GM23338 (cell line): ENCODE data around the gene FGD4. TPM values are rescaled to one million over a fixed set of nuclear protein-coding genes. Genes with fewer than 3 reads are reported as not detected.

Experiments
- ATAC-seq: fragments of 200-7000 bp; cut with Tn5 transposase; 3 replicates; pipeline ENCODE4 v1.9.1; 2020
- DNase-seq: peaks from one replicate; pipeline ENCODE4 v3.0.0-alpha.2; 2015; ENCODE audit warnings: low spot score
- H2AFZ ChIP-seq: fragments of 200-600 bp; sonication (generic); 2 replicates; pipeline ENCODE4 v1.8.0; 2016; ENCODE audit warnings: antibody characterized with exemption, mild to moderate bottlenecking, moderate library complexity
- H3F3A ChIP-seq: fragments of 200-600 bp; sonication (generic); replicated peaks from 2 replicates; pipeline ENCODE4 v1.8.0; 2017; ENCODE audit warnings: antibody characterized with exemption, mixed run types, low read depth
- H3K27ac ChIP-seq: fragments of 200-600 bp; sonication (generic); 2 replicates; pipeline ENCODE4 v1.6.1; 2016; ENCODE audit warnings: low read depth
- H3K27me3 ChIP-seq: fragments of 200-600 bp; sonication (generic); 2 replicates; pipeline ENCODE4 v1.8.0; 2016; ENCODE audit warnings: mild to moderate bottlenecking, mixed run types, moderate library complexity; ENCODE audit not compliant: insufficient read depth
- H3K36me3 ChIP-seq: fragments of 200-600 bp; sonication (generic); 2 replicates; pipeline ENCODE4 v1.8.0; 2016; ENCODE audit warnings: mild to moderate bottlenecking; ENCODE audit not compliant: insufficient read depth
- H3K4me1 ChIP-seq: fragments of 200-600 bp; sonication (generic); 2 replicates; pipeline ENCODE4 v1.8.0; 2016; ENCODE audit warnings: mild to moderate bottlenecking, moderate library complexity; ENCODE audit not compliant: insufficient read depth
- H3K4me2 ChIP-seq: fragments of 200-600 bp; sonication (generic); 2 replicates; pipeline ENCODE4 v1.7.1; 2017; ENCODE audit warnings: mixed run types
- H3K4me3 ChIP-seq: fragments of 200-600 bp; sonication (generic); 2 replicates; pipeline ENCODE4 v1.6.1; 2016; ENCODE audit warnings: mixed run types
- H3K79me2 ChIP-seq: fragments of 200-600 bp; sonication (generic); replicated peaks from 2 replicates; pipeline ENCODE4 v1.8.0; 2017; ENCODE audit warnings: mild to moderate bottlenecking; ENCODE audit not compliant: insufficient read depth
- H3K9me2 ChIP-seq: fragments of 200-600 bp; sonication (generic); 2 replicates; pipeline ENCODE4 v1.8.0; 2017; ENCODE audit not compliant: insufficient read depth
- H4K20me1 ChIP-seq: fragments of 200-600 bp; sonication (generic); replicated peaks from 2 replicates; pipeline ENCODE4 v1.8.0; 2017; ENCODE audit warnings: mild to moderate bottlenecking; ENCODE audit not compliant: insufficient read depth
- H3K27ac Mint-ChIP-seq: 2 replicates; pipeline ENCODE4 v1.8.0; 2020; ENCODE audit warnings: inconsistent platforms, mild to moderate bottlenecking, moderate library complexity, mixed read lengths
- H3K27me3 Mint-ChIP-seq: 3 replicates; pipeline ENCODE4 v1.8.0; 2022; ENCODE audit warnings: low read depth, mild to moderate bottlenecking, moderate library complexity, mixed read lengths, inconsistent platforms; ENCODE audit not compliant: insufficient read depth, poor library complexity
- H3K36me3 Mint-ChIP-seq: 3 replicates; pipeline ENCODE4 v1.8.0; 2021; ENCODE audit warnings: low read depth, mild to moderate bottlenecking, inconsistent platforms, moderate library complexity, mixed read lengths
- H3K4me1 Mint-ChIP-seq: 3 replicates; pipeline ENCODE4 v1.8.0; 2020; ENCODE audit warnings: mild to moderate bottlenecking, inconsistent platforms, mixed read lengths
- H3K4me3 Mint-ChIP-seq: 3 replicates; pipeline ENCODE4 v1.8.0; 2021; ENCODE audit warnings: moderate library complexity, mild to moderate bottlenecking, inconsistent platforms, mixed read lengths
- H3K9me3 Mint-ChIP-seq: 3 replicates; pipeline ENCODE4 v1.8.0; 2020; ENCODE audit warnings: moderate library complexity, mild to moderate bottlenecking, inconsistent platforms, mixed read lengths
- CREB1 ChIP-seq: fragments of 250-450 bp; sonication (Bioruptor Pico); IDR thresholded peaks from 2 replicates; pipeline ENCODE4 v1.5.0; 2020; ENCODE audit warnings: low read depth, mild to moderate bottlenecking, moderate library complexity
- EZH2 ChIP-seq: fragments of 200-600 bp; sonication (generic); IDR thresholded peaks from one replicate; pipeline ENCODE4 v1.8.0; 2017; ENCODE audit warnings: antibody characterized with exemption, mild to moderate bottlenecking, low read depth; ENCODE audit not compliant: unreplicated experiment
- EZH2phosphoT487 ChIP-seq: fragments of 200-600 bp; sonication (generic); IDR thresholded peaks from one replicate; pipeline ENCODE4 v1.8.1; 2018; ENCODE audit warnings: antibody characterized with exemption; ENCODE audit not compliant: unreplicated experiment
- JUNB ChIP-seq: IDR thresholded peaks from one replicate; pipeline ENCODE4 v1.6.1; 2016; ENCODE audit warnings: antibody characterized with exemption; ENCODE audit not compliant: unreplicated experiment
- NANOG ChIP-seq: IDR thresholded peaks from 2 replicates; pipeline ENCODE4 v1.6.1; 2016; ENCODE audit warnings: antibody characterized with exemption, borderline replicate concordance
- POLR2AphosphoS5 ChIP-seq: IDR thresholded peaks from 2 replicates; pipeline ENCODE4 v1.6.1; 2016; ENCODE audit warnings: antibody characterized with exemption, low read depth
- STAT1 ChIP-seq: IDR thresholded peaks from one replicate; pipeline ENCODE4 v1.6.1; 2016; ENCODE audit warnings: antibody characterized with exemption; ENCODE audit not compliant: unreplicated experiment
- ZNF114 ChIP-seq: fragments of 250-450 bp; sonication (Bioruptor Pico); IDR thresholded peaks from 2 replicates; pipeline ENCODE4 v1.5.0; 2020; ENCODE audit warnings: mild to moderate bottlenecking, moderate library complexity
- ZNF331 ChIP-seq: fragments of 250-450 bp; sonication (Bioruptor Pico); IDR thresholded peaks from 2 replicates; pipeline ENCODE4 v1.5.0; 2020; ENCODE audit warnings: low read depth, mild to moderate bottlenecking, moderate library complexity
- polyA plus RNA-seq: library from polyadenylated mRNA; unstranded; fragments of >200 nt; fragmentation: Nextera tagmentation; extraction: Ambion mirVana; gene quantifications from 2 replicates; pipeline ENCODE4 v1.2.1, GENCODE V29; 2016
- total RNA-seq: library from RNA; depleted of rRNA; stranded (reverse); fragments of >200 nt; shearing (Covaris generic); gene quantifications from 2 replicates; pipeline ENCODE4 v1.2.3, GENCODE V29; 2014
- TF ChIP-seq, protein P1 (sequence below): IDR thresholded peaks from one replicate; pipeline ENCODE4 v1.6.1; 2018; ENCODE audit warnings: antibody characterized with exemption; ENCODE audit not compliant: unreplicated experiment
- TF ChIP-seq, protein P2 (sequence below), 2 experiments: fragments of 200-600 bp in 1 of 2; sonication (generic) in 1 of 2; conservative IDR thresholded peaks; 2 replicates each; pipeline versions ENCODE4 v1.5.1 to v1.6.1; 2016 to 2017; ENCODE audit warnings: antibody characterized with exemption in 2 of 2, low read depth in 2 of 2, mild to moderate bottlenecking in 2 of 2, moderate library complexity in 1 of 2
- TF ChIP-seq, protein P3 (sequence below): fragments of 250-450 bp; sonication (Bioruptor Pico); IDR thresholded peaks from 2 replicates; pipeline ENCODE4 v1.5.0; 2020; ENCODE audit warnings: mild to moderate bottlenecking, moderate library complexity
- TF ChIP-seq, protein P4 (sequence below): IDR thresholded peaks from 2 replicates; pipeline ENCODE4 v1.6.1; 2016; ENCODE audit warnings: antibody characterized with exemption

Gene FGD4
- total and polyA plus RNA-seq, 2 experiments from 2014 or later: 24.3 to 54.3 TPM

DNA sequence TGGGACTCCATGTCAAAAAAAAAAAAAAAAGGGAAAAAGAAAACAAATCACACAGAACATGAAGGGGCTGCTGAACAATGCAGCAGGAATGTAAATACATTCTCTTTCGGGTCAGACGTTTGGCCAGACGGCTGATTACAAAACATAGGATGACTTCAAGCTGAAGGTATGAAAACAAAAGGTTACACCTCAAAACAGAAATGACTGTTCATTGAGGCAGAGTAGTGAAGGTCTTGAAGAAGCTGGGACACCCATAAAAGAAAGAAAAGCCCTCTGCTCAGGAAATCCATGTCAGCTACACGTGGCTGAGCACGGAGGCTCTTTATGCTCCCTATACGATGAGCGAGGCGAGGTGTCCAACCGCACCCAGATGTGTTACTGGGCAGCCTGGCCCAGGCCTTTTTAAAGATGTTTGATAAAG is 37.7 kb downstream of the FGD4 start:
- Histone ChIP-seq H3K36me3 (no peaks in the 10 kb centered on the region), H4K20me1 (peaks cover 21% of the 10 kb centered on the region), H3F3A (no peaks in the 10 kb centered on the region; the same call in 1 of the 2 replicates), H3K27me3 (no peaks in the 10 kb centered on the region), H3K4me3 (no peak overlapping the region), H2AFZ (no peak overlapping the region), H3K79me2 (peaks cover 100% of the 10 kb centered on the region), H3K4me2 (no peak overlapping the region), H3K4me1 (peaks cover 47% of the 10 kb centered on the region), H3K9me2 (no peaks in the 10 kb centered on the region), H3K27ac (peak overlapping the region; percentile 57)
- peaks cover 58% of the 10 kb centered on the region for H3K4me1 Mint-ChIP-seq
- no peak overlapping the region for H3K4me3 Mint-ChIP-seq
- no peak for ATAC-seq
- no peak overlapping the region for H3K27ac Mint-ChIP-seq
- no peak for DNase-seq
- peaks cover 2% of the 10 kb centered on the region for H3K27me3 Mint-ChIP-seq
- H3K9me3 Mint-ChIP-seq: no peaks in the 10 kb centered on the region
- TF ChIP-seq JUNB: no peak
- no peak for TF ChIP-seq POLR2AphosphoS5
- TF ChIP-seq CREB1 (CRISPR knock-in tag): no peak
- no peak for TF ChIP-seq EZH2
- no peak for TF ChIP-seq NANOG
- TF ChIP-seq, protein P1, sequence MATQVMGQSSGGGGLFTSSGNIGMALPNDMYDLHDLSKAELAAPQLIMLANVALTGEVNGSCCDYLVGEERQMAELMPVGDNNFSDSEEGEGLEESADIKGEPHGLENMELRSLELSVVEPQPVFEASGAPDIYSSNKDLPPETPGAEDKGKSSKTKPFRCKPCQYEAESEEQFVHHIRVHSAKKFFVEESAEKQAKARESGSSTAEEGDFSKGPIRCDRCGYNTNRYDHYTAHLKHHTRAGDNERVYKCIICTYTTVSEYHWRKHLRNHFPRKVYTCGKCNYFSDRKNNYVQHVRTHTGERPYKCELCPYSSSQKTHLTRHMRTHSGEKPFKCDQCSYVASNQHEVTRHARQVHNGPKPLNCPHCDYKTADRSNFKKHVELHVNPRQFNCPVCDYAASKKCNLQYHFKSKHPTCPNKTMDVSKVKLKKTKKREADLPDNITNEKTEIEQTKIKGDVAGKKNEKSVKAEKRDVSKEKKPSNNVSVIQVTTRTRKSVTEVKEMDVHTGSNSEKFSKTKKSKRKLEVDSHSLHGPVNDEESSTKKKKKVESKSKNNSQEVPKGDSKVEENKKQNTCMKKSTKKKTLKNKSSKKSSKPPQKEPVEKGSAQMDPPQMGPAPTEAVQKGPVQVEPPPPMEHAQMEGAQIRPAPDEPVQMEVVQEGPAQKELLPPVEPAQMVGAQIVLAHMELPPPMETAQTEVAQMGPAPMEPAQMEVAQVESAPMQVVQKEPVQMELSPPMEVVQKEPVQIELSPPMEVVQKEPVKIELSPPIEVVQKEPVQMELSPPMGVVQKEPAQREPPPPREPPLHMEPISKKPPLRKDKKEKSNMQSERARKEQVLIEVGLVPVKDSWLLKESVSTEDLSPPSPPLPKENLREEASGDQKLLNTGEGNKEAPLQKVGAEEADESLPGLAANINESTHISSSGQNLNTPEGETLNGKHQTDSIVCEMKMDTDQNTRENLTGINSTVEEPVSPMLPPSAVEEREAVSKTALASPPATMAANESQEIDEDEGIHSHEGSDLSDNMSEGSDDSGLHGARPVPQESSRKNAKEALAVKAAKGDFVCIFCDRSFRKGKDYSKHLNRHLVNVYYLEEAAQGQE: no peak
- no peak for TF ChIP-seq STAT1
- no peak for TF ChIP-seq ZNF114 (CRISPR knock-in tag)
- TF ChIP-seq, protein P2, sequence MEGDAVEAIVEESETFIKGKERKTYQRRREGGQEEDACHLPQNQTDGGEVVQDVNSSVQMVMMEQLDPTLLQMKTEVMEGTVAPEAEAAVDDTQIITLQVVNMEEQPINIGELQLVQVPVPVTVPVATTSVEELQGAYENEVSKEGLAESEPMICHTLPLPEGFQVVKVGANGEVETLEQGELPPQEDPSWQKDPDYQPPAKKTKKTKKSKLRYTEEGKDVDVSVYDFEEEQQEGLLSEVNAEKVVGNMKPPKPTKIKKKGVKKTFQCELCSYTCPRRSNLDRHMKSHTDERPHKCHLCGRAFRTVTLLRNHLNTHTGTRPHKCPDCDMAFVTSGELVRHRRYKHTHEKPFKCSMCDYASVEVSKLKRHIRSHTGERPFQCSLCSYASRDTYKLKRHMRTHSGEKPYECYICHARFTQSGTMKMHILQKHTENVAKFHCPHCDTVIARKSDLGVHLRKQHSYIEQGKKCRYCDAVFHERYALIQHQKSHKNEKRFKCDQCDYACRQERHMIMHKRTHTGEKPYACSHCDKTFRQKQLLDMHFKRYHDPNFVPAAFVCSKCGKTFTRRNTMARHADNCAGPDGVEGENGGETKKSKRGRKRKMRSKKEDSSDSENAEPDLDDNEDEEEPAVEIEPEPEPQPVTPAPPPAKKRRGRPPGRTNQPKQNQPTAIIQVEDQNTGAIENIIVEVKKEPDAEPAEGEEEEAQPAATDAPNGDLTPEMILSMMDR (conservative IDR thresholded peaks at IDR 0.05; ENCODE audit: low read depth in 2 of 2): no peak
- TF ChIP-seq EZH2phosphoT487: no peak
- TF ChIP-seq, protein P3, sequence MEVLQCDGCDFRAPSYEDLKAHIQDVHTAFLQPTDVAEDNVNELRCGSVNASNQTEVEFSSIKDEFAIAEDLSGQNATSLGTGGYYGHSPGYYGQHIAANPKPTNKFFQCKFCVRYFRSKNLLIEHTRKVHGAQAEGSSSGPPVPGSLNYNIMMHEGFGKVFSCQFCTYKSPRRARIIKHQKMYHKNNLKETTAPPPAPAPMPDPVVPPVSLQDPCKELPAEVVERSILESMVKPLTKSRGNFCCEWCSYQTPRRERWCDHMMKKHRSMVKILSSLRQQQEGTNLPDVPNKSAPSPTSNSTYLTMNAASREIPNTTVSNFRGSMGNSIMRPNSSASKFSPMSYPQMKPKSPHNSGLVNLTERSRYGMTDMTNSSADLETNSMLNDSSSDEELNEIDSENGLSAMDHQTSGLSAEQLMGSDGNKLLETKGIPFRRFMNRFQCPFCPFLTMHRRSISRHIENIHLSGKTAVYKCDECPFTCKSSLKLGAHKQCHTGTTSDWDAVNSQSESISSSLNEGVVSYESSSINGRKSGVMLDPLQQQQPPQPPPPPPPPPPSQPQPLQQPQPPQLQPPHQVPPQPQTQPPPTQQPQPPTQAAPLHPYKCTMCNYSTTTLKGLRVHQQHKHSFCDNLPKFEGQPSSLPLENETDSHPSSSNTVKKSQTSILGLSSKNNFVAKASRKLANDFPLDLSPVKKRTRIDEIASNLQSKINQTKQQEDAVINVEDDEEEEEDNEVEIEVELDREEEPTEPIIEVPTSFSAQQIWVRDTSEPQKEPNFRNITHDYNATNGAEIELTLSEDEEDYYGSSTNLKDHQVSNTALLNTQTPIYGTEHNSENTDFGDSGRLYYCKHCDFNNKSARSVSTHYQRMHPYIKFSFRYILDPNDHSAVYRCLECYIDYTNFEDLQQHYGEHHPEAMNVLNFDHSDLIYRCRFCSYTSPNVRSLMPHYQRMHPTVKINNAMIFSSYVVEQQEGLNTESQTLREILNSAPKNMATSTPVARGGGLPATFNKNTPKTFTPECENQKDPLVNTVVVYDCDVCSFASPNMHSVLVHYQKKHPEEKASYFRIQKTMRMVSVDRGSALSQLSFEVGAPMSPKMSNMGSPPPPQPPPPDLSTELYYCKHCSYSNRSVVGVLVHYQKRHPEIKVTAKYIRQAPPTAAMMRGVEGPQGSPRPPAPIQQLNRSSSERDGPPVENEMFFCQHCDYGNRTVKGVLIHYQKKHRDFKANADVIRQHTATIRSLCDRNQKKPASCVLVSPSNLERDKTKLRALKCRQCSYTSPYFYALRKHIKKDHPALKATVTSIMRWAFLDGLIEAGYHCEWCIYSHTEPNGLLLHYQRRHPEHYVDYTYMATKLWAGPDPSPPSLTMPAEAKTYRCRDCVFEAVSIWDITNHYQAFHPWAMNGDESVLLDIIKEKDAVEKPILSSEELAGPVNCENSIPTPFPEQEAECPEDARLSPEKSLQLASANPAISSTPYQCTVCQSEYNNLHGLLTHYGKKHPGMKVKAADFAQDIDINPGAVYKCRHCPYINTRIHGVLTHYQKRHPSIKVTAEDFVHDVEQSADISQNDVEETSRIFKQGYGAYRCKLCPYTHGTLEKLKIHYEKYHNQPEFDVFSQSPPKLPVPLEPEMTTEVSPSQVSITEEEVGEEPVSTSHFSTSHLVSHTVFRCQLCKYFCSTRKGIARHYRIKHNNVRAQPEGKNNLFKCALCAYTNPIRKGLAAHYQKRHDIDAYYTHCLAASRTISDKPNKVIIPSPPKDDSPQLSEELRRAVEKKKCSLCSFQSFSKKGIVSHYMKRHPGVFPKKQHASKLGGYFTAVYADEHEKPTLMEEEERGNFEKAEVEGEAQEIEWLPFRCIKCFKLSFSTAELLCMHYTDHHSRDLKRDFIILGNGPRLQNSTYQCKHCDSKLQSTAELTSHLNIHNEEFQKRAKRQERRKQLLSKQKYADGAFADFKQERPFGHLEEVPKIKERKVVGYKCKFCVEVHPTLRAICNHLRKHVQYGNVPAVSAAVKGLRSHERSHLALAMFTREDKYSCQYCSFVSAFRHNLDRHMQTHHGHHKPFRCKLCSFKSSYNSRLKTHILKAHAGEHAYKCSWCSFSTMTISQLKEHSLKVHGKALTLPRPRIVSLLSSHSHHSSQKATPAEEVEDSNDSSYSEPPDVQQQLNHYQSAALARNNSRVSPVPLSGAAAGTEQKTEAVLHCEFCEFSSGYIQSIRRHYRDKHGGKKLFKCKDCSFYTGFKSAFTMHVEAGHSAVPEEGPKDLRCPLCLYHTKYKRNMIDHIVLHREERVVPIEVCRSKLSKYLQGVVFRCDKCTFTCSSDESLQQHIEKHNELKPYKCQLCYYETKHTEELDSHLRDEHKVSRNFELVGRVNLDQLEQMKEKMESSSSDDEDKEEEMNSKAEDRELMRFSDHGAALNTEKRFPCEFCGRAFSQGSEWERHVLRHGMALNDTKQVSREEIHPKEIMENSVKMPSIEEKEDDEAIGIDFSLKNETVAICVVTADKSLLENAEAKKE (CRISPR knock-in tag): no peak
- TF ChIP-seq ZNF331 (CRISPR knock-in tag): no peak
- TF ChIP-seq, protein P4, sequence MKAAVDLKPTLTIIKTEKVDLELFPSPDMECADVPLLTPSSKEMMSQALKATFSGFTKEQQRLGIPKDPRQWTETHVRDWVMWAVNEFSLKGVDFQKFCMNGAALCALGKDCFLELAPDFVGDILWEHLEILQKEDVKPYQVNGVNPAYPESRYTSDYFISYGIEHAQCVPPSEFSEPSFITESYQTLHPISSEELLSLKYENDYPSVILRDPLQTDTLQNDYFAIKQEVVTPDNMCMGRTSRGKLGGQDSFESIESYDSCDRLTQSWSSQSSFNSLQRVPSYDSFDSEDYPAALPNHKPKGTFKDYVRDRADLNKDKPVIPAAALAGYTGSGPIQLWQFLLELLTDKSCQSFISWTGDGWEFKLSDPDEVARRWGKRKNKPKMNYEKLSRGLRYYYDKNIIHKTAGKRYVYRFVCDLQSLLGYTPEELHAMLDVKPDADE: no peak
- H3K36me3 Mint-ChIP-seq: peaks cover 6% of the 10 kb centered on the region; the same call in 1 of the 3 replicates
